KMS-11 (cell line): ENCODE data around the gene MFSD6.
"Not testable (repeated sequence)": the region's sequence is repeated elsewhere in the genome, so short reads cannot be mapped to it uniquely, and the experiment has no call there.

Experiments used
- H2AFZ ChIP-seq: fragments of 200-600 bp; sonication (generic); 2 replicates; pipeline ENCODE4 v1.6.1; 2016; ENCODE audit warnings: antibody characterized with exemption, mixed run types, low read depth
- H3K27ac ChIP-seq: fragments of 200-600 bp; sonication (generic); 2 replicates; pipeline ENCODE4 v1.6.1; 2016; ENCODE audit warnings: mild to moderate bottlenecking, mixed run types
- H3K27me3 ChIP-seq: fragments of 200-600 bp; sonication (generic); 2 replicates; pipeline ENCODE4 v1.6.1; 2017; ENCODE audit warnings: mild to moderate bottlenecking, low read depth, mixed run types, moderate library complexity; ENCODE audit not compliant: insufficient read depth
- H3K36me3 ChIP-seq: fragments of 200-600 bp; sonication (generic); 2 replicates; pipeline ENCODE4 v1.6.1; 2017; ENCODE audit warnings: mild to moderate bottlenecking, mixed run types; ENCODE audit not compliant: insufficient read depth
- H3K4me1 ChIP-seq: fragments of 200-600 bp; sonication (generic); 2 replicates; pipeline ENCODE4 v1.6.1; 2016; ENCODE audit warnings: mild to moderate bottlenecking, low read depth, mixed run types; ENCODE audit not compliant: poor library complexity, severe bottlenecking
- H3K4me2 ChIP-seq: fragments of 200-600 bp; sonication (generic); 2 replicates; pipeline ENCODE4 v1.7.0; 2016; ENCODE audit warnings: mild to moderate bottlenecking, mixed run types
- H3K4me3 ChIP-seq: fragments of 200-600 bp; sonication (generic); IDR thresholded peaks from 2 replicates; pipeline ENCODE4 v1.6.1; 2017; ENCODE audit warnings: low read depth, low read length, mixed read lengths; ENCODE audit not compliant: insufficient read depth
- H3K79me2 ChIP-seq: fragments of 200-600 bp; sonication (generic); 2 replicates; pipeline ENCODE4 v1.6.1; 2016; ENCODE audit warnings: low read depth, mixed run types; ENCODE audit not compliant: insufficient read depth
- H3K9ac ChIP-seq: fragments of 200-600 bp; sonication (generic); 2 replicates; pipeline ENCODE4 v1.6.1; 2016; ENCODE audit warnings: mild to moderate bottlenecking, mixed run types
- H4K20me1 ChIP-seq: fragments of 200-600 bp; sonication (generic); 2 replicates; pipeline ENCODE4 v1.6.1; 2016; ENCODE audit warnings: mild to moderate bottlenecking, mixed run types; ENCODE audit not compliant: insufficient read depth
- TF ChIP-seq, protein P1 (sequence below): fragments of 200-600 bp; sonication (generic); conservative IDR thresholded peaks from 2 replicates; pipeline ENCODE4 v1.6.1; 2017; ENCODE audit warnings: low read depth, mild to moderate bottlenecking, antibody characterized with exemption, low read length, moderate library complexity, mixed read lengths

Gene MFSD6

DNA sequence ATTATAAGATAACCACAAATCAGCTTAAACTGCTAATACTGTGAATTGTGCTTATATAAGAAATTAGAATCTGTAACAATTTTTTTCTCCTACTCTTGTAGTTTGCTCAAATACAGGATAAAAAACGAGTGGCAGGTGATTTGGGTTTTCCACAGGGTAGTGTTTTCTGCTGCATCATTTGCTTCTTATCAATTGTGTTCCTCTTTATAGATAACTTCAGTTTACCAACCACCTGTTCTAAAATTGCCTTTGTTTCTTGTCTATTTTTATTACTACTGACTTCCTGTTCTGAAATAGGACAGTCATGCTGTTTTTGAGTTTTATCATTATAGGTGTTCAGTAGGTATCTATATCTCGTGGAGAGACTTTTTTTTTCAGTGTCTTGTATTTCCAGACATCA, 56.9 kb downstream of the MFSD6 start:
- TF ChIP-seq, protein P1, sequence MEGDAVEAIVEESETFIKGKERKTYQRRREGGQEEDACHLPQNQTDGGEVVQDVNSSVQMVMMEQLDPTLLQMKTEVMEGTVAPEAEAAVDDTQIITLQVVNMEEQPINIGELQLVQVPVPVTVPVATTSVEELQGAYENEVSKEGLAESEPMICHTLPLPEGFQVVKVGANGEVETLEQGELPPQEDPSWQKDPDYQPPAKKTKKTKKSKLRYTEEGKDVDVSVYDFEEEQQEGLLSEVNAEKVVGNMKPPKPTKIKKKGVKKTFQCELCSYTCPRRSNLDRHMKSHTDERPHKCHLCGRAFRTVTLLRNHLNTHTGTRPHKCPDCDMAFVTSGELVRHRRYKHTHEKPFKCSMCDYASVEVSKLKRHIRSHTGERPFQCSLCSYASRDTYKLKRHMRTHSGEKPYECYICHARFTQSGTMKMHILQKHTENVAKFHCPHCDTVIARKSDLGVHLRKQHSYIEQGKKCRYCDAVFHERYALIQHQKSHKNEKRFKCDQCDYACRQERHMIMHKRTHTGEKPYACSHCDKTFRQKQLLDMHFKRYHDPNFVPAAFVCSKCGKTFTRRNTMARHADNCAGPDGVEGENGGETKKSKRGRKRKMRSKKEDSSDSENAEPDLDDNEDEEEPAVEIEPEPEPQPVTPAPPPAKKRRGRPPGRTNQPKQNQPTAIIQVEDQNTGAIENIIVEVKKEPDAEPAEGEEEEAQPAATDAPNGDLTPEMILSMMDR: no peak
- Histone ChIP-seq H4K20me1 (no peaks in the 10 kb centered on the region), H3K36me3 (no peaks in the 10 kb centered on the region), H2AFZ (no peak overlapping the region), H3K27ac (no peak overlapping the region), H3K4me2 (peak overlapping the region; percentile 40), H3K79me2 (peaks cover under 1% of the 10 kb centered on the region; the same call in 1 of the 2 replicates), H3K4me1 (peaks cover 54% of the 10 kb centered on the region), H3K4me3 (no peak overlapping the region), H3K9ac (no peak overlapping the region), H3K27me3 (no peaks in the 10 kb centered on the region)

DNA sequence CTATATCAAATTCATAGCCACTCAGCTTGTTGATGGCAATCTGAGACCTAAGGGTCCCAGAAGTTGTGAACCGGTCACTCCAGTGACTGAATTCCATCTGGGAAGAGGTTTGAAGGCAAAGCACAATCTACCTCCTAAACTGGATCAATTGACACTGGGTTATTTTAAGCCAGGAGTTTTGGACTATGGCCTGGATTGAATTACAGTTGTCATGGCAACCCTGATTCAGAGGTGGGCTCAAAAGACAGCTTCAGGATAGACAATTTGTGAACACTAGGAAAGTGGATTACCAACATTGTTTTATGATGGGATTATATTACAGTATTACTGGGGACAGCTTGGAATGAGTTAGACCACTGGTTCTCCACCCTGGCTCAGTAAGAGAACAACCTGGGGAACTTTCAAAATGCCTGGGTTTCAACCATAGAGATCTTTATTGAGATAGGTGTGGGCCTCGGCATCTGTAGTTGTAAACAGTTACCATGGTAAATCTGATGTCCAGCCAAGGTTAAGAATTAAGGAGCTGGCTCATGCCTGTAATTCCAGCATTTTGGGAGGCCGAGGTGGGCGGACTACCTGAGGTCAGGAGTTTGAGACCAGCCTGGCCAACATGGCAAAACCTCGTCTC, 58.8 kb downstream of the MFSD6 start:
- Histone ChIP-seq H3K4me2 (no peak overlapping the region; the same call in 1 of the 2 replicates), H4K20me1 (no peaks in the 10 kb centered on the region), H3K4me1 (peaks cover 61% of the 10 kb centered on the region), H2AFZ (no peak overlapping the region), H3K9ac (no peak overlapping the region), H3K27me3 (no peaks in the 10 kb centered on the region), H3K36me3 (no peaks in the 10 kb centered on the region), H3K27ac (no peak overlapping the region), H3K79me2 (peaks cover 3% of the 10 kb centered on the region; the same call in 1 of the 2 replicates), H3K4me3 (no peak overlapping the region)
- TF ChIP-seq, protein P1: no peak

DNA sequence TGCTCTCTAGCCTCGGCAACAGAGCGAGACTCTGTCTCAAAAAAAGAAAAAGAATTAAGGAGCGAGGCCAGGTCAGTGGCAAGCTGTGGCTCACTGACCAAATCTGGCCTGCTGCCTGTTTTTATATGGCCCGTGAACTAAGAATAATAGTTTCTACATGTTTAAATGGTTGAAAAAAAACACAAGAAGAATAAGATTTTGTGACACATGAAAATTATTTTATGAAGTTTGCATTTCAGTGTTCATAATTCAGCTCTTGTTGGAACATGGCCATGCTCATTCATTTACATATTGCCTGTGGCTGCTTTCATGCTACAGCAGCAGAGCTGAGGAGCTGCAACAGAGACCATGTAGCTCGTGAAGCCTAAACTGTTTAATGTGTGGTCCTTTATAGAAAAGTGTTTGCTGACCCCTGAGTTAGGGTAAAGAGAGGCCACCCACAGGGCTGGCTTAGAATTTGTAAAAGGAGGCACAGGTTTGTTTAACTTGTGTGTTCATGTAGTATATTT, 59.5 kb downstream of the MFSD6 start:
- Histone ChIP-seq H3K9ac (no peak overlapping the region), H3K4me3 (no peak overlapping the region), H3K27me3 (no peaks in the 10 kb centered on the region), H2AFZ (no peak overlapping the region), H3K27ac (peak overlapping the region; percentile 79; the same call in 1 of the 2 replicates), H3K4me2 (no peak overlapping the region; the same call in 1 of the 2 replicates), H4K20me1 (no peaks in the 10 kb centered on the region), H3K4me1 (peaks cover 61% of the 10 kb centered on the region), H3K79me2 (peaks cover 3% of the 10 kb centered on the region; the same call in 1 of the 2 replicates), H3K36me3 (no peaks in the 10 kb centered on the region)
- TF ChIP-seq, protein P1: no peak

DNA sequence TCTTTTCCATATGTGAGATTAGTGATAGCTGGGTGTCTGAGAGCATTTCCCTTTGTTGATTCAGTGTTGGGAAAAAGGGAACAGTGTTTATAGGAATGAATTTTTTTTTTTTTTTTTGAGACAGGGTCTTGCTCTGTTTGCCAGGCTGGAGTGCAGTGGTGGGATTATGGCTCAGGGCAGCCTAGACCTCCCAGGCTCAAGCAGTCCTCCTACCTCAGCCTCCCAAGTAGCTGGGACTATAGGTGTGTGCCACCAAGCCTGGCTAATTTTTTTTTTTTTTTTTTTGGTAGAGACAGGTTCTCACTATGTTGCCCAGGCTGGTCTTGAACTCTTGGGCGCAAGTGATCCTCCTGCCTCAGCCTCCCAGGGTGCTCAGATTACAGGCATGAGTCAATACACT, 60.2 kb downstream of the MFSD6 start:
- not testable (repeated sequence) for H3K4me3 ChIP-seq, H2AFZ ChIP-seq

More for the DNA sequence above, 60.2 kb downstream of the MFSD6 start:
- H3K36me3 ChIP-seq, H3K27me3 ChIP-seq, H3K79me2 ChIP-seq, H3K9ac ChIP-seq, H4K20me1 ChIP-seq: not testable (repeated sequence)
- Histone ChIP-seq H3K4me2 (peak overlapping the region; percentile 74; the same call in 1 of the 2 replicates), H3K27ac (peak overlapping the region; percentile 79), H3K4me1 (peaks cover 61% of the 10 kb centered on the region)
